Superior temporal gyrus (tissue), 1 donor: Measurements from ENCODE around the gene TALDO1.

Experiments
- DNase-seq: peaks from one replicate; pipeline ENCODE4 v3.0.0-alpha.2; 2016; ENCODE audit errors: extremely low spot score

TALDO1 gene

GRCh38 chr11:787084-787675, 39.9 kb downstream of the TALDO1 start:
- DNase-seq = no peak

GRCh38 chr11:788009-788640, 40.9 kb downstream of the TALDO1 start:
- DNase-seq = no peak

- no peak for DNase-seq
Measured at GRCh38 chr11:788953-789940, 42.0 kb downstream of the TALDO1 start.

GRCh38 chr11:789943-790342, 42.7 kb downstream of the TALDO1 start, which contains the start of gene CEND1:
TSS of gene CEND1 (minus strand) at chr11:790090. CDS start at chr11:788576, 1,514 bp downstream.
- peak; percentile 78 for DNase-seq

- DNase-seq = no peak
Measured at GRCh38 chr11:790721-791564, 43.7 kb downstream of the TALDO1 start.

- DNase-seq = no peak
Measured at GRCh38 chr11:791658-792534, 44.6 kb downstream of the TALDO1 start.

GRCh38 chr11:792535-792821, 45.2 kb downstream of the TALDO1 start:
- DNase-seq = no peak

- no peak for DNase-seq
Measured at GRCh38 chr11:792873-793272, 45.6 kb downstream of the TALDO1 start.

GRCh38 chr11:793556-793955, 46.3 kb downstream of the TALDO1 start:
- no peak for DNase-seq

- DNase-seq = peak; percentile 12
Measured at GRCh38 chr11:794013-794765, 46.9 kb downstream of the TALDO1 start.

GRCh38 chr11:794766-795633, 47.7 kb downstream of the TALDO1 start:
- no peak for DNase-seq

GRCh38 chr11:795634-796564, 48.6 kb downstream of the TALDO1 start:
- no peak for DNase-seq

- no peak for DNase-seq
Measured at GRCh38 chr11:796565-797295, 49.5 kb downstream of the TALDO1 start.

- DNase-seq = peak; percentile 74
Measured at GRCh38 chr11:797296-798092, 50.2 kb downstream of the TALDO1 start.

GRCh38 chr11:798093-798713, 50.9 kb downstream of the TALDO1 start, which contains the start of gene SLC25A22:
TSS of gene SLC25A22 (minus strand) at chr11:798281. CDS start at chr11:795006, 3,275 bp downstream.
- DNase-seq = peak; percentile 75
